Measurements from ENCODE around the gene MFSD2A.

MFSD2A gene

DNA sequence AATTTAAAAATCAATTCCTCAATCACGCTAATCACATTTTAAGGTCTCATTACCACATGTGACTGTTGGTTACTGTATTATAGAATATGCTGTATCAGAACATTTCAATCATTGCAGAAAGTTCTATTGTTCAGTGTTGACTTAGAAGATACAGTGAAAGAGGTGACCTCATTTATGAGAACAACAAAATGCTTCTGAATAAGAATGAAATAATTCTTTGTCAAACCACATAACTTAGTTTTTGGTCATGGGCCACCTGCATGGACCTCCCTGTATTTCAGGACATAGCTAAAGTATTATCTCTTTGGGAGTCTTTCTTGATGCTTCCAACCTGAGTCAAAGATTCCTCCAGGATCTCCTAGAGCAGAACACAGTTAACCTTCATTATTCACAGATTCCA lies 22.3 kb downstream of the MFSD2A start:
- Histone ChIP-seq H3K79me2 (ENCODE audit: insufficient read depth, low read length) (no peaks in the 10 kb centered on the region), H3K9me2 (replicated peaks; ENCODE audit: low read depth, low read length) (no peaks in the 10 kb centered on the region), H4K20me1 (ENCODE audit: insufficient read depth, low read length, poor library complexity, severe bottlenecking) (no peaks in the 10 kb centered on the region), H3K4me3 (ENCODE audit: low read length, poor library complexity, severe bottlenecking) (no peak overlapping the region), H3K9me3 (ENCODE audit: insufficient read depth, low read depth, low read length) (no peaks in the 10 kb centered on the region), H3K4me2 (ENCODE audit: low read depth, low read length, poor library complexity, severe bottlenecking) (no peak overlapping the region), H3F3A (ENCODE audit: low read depth) (no peaks in the 10 kb centered on the region), H3K9ac (ENCODE audit: low read depth, low read length, poor library complexity, severe bottlenecking) (no peak overlapping the region), H3K36me3 (ENCODE audit: insufficient read depth, low read length) (no peaks in the 10 kb centered on the region), H3K4me1 (ENCODE audit: insufficient read depth, low read length, poor library complexity, severe bottlenecking) (peaks cover 6% of the 10 kb centered on the region), H2AFZ (ENCODE audit: low read length) (no peak overlapping the region), H3K27me3 (ENCODE audit: insufficient read depth, low read length, poor library complexity, severe bottlenecking) (no peaks in the 10 kb centered on the region)
- TF ChIP-seq, protein P1, sequence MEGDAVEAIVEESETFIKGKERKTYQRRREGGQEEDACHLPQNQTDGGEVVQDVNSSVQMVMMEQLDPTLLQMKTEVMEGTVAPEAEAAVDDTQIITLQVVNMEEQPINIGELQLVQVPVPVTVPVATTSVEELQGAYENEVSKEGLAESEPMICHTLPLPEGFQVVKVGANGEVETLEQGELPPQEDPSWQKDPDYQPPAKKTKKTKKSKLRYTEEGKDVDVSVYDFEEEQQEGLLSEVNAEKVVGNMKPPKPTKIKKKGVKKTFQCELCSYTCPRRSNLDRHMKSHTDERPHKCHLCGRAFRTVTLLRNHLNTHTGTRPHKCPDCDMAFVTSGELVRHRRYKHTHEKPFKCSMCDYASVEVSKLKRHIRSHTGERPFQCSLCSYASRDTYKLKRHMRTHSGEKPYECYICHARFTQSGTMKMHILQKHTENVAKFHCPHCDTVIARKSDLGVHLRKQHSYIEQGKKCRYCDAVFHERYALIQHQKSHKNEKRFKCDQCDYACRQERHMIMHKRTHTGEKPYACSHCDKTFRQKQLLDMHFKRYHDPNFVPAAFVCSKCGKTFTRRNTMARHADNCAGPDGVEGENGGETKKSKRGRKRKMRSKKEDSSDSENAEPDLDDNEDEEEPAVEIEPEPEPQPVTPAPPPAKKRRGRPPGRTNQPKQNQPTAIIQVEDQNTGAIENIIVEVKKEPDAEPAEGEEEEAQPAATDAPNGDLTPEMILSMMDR (conservative IDR thresholded peaks at IDR 0.05; ENCODE audit: low read length): no peak
- TF ChIP-seq EZH2phosphoT487 (IDR thresholded peaks at IDR 0.05; ENCODE audit: borderline replicate concordance): no peak

DNA sequence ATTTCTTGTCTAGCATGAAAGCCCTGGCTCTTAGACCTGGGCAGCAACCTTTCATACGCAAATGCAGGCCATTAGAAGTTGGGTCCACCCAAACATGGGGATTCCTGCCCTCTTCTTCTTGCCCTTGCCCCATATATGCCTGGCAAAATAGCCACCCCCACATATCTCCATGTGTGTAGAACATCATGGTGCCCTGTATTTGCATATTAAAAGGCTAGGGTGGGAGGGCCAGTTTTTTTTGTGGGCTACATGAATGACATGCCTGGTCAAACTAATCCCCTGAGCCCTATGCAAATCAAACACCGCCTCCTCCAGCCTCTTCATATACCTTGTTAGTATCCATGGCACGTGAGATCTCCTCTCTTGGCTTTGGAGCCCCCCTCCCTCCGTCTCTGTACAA lies 24.7 kb downstream of the MFSD2A start:
- TF ChIP-seq, protein P1 (conservative IDR thresholded peaks at IDR 0.05; ENCODE audit: low read length): no peak
- no peak for TF ChIP-seq EZH2phosphoT487 (IDR thresholded peaks at IDR 0.05; ENCODE audit: borderline replicate concordance)
- no peaks in the 10 kb centered on the region for H3F3A ChIP-seq (ENCODE audit: low read depth)
- H3K9me2 ChIP-seq (replicated peaks; ENCODE audit: low read depth, low read length): no peaks in the 10 kb centered on the region
- H3K9ac ChIP-seq (ENCODE audit: low read depth, low read length, poor library complexity, severe bottlenecking): no peak overlapping the region
- no peak overlapping the region for H3K4me3 ChIP-seq (ENCODE audit: low read length, poor library complexity, severe bottlenecking)
- peaks cover 6% of the 10 kb centered on the region for H3K4me1 ChIP-seq (ENCODE audit: insufficient read depth, low read length, poor library complexity, severe bottlenecking)
- no peaks in the 10 kb centered on the region for H3K79me2 ChIP-seq (ENCODE audit: insufficient read depth, low read length)
- no peak overlapping the region for H3K4me2 ChIP-seq (ENCODE audit: low read depth, low read length, poor library complexity, severe bottlenecking)
- no peaks in the 10 kb centered on the region for H4K20me1 ChIP-seq (ENCODE audit: insufficient read depth, low read length, poor library complexity, severe bottlenecking)
- H3K36me3 ChIP-seq (ENCODE audit: insufficient read depth, low read length): no peaks in the 10 kb centered on the region
- H3K9me3 ChIP-seq (ENCODE audit: insufficient read depth, low read depth, low read length): no peaks in the 10 kb centered on the region
- H3K27me3 ChIP-seq (ENCODE audit: insufficient read depth, low read length, poor library complexity, severe bottlenecking): no peaks in the 10 kb centered on the region
- H2AFZ ChIP-seq (ENCODE audit: low read length): no peak overlapping the region

DNA sequence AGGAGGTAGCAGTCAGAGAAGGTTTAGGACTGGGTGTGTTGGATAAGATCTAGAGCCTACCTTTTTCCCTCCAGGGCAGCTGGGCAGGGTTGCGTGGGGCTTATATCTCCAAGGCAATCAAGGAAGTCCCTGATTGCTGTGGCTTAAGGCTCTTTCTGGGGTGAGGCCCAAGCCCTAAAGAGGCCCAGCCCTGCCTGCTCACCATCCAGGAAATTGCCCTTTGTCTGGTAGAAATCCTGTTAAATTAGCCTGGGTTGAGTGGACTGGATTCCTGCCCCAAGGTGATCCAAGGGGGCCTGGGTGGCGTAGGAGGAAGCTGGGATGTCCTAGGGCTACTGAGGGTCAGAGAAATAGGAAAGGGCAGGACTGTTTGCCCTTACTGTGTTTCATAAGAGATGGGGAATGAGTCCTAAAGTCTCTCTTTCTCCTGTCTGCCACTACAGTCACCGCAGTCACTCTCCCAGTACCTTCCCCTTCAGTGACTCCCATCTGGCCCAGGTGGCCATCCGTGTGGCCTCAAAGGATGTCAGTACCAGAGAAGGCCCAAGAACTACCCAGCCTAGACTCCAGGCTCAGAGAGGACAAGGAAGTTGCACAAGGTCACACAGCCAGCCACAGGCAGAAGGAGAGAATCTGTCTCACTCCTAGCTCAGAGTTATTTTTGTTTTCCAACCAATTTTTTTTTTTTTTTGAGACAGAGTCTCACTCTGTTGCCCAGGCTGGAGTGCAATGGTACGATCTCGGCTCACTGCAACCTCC lies 25.8 kb downstream of the MFSD2A start:
- no peaks in the 10 kb centered on the region for H3K9me2 ChIP-seq (replicated peaks; ENCODE audit: low read depth, low read length)
- H2AFZ ChIP-seq (ENCODE audit: low read length): peak overlapping the region; percentile 35; the same call in 1 of the 2 replicates
- H3K4me2 ChIP-seq (ENCODE audit: low read depth, low read length, poor library complexity, severe bottlenecking): no peak overlapping the region
- TF ChIP-seq, protein P1 (conservative IDR thresholded peaks at IDR 0.05; ENCODE audit: low read length): no peak
- TF ChIP-seq EZH2phosphoT487 (IDR thresholded peaks at IDR 0.05; ENCODE audit: borderline replicate concordance): no peak
- H3K79me2 ChIP-seq (ENCODE audit: insufficient read depth, low read length): no peaks in the 10 kb centered on the region
- no peaks in the 10 kb centered on the region for H3K27me3 ChIP-seq (ENCODE audit: insufficient read depth, low read length, poor library complexity, severe bottlenecking)
- H3K4me3 ChIP-seq (ENCODE audit: low read length, poor library complexity, severe bottlenecking): no peak overlapping the region
- no peaks in the 10 kb centered on the region for H4K20me1 ChIP-seq (ENCODE audit: insufficient read depth, low read length, poor library complexity, severe bottlenecking)
- H3F3A ChIP-seq (ENCODE audit: low read depth): no peaks in the 10 kb centered on the region
- no peaks in the 10 kb centered on the region for H3K9me3 ChIP-seq (ENCODE audit: insufficient read depth, low read depth, low read length)
- H3K36me3 ChIP-seq (ENCODE audit: insufficient read depth, low read length): no peaks in the 10 kb centered on the region
- H3K9ac ChIP-seq (ENCODE audit: low read depth, low read length, poor library complexity, severe bottlenecking): no peak overlapping the region
- peaks cover 6% of the 10 kb centered on the region for H3K4me1 ChIP-seq (ENCODE audit: insufficient read depth, low read length, poor library complexity, severe bottlenecking)

Measured in Loucy (cell line).